HCT116 (cell line): ENCODE data around the gene PNISR. TPM values are rescaled to one million over a fixed set of nuclear protein-coding genes. Genes with fewer than 3 reads are reported as not detected.

Experiments used
- ATAC-seq: fragments of 200-7000 bp; cut with Tn5 transposase; 2 replicates; pipeline ENCODE4 v1.9.1; 2020; ENCODE audit warnings: mild to moderate bottlenecking, moderate library complexity
- BruUV-seq: library from RNA; stranded (reverse); fragments of 400-500 nt; replicated peaks from 2 replicates; lab custom pipeline; 2021; lab: Mats Ljungman, UMichigan
- CTCF ChIA-PET: fragments of 300-600 bp; sonication (Branson Sonifier 250); formaldehyde crosslinking; loops from one replicate; lab custom pipeline; 2021; ENCODE audit warnings: antibody characterized with exemption; lab: Charles Lee
- POLR2A ChIA-PET: fragments of 300-600, 350-600 bp; sonication (Branson Sonifier 250); formaldehyde crosslinking; loops from one replicate; lab custom pipeline; 2021; ENCODE audit warnings: antibody characterized with exemption; lab: Charles Lee
- RAD21 ChIA-PET, 2 experiments: fragments of 300-600 bp; sonication (Branson Sonifier 250); formaldehyde crosslinking; loops; one replicate each; lab custom pipeline; 2023; ENCODE audit warnings: low total read pairs in 2 of 2; ENCODE audit not compliant: uncharacterized antibody in 2 of 2, unreplicated experiment in 2 of 2, low non-redundant PET in 1 of 2; lab: Charles Lee
- DNase-seq: peaks from one replicate; pipeline ENCODE4 v3.0.0-alpha.2; 2010; ENCODE audit warnings: low read depth, low spot score
- H2AFZ ChIP-seq: fragments of 200-600 bp; shearing (Covaris generic), sonication (generic); 2 replicates; pipeline ENCODE4 v1.6.1; 2017; ENCODE audit warnings: low read depth, mixed run types, mixed read lengths, antibody characterized with exemption, low read length; ENCODE audit not compliant: poor library complexity, severe bottlenecking
- H3K27ac ChIP-seq: 2 replicates; pipeline ENCODE4 v1.5.1; 2012; ENCODE audit warnings: low read depth, low read length
- H3K27me3 ChIP-seq: fragments of 200-600 bp; sonication (generic); 2 replicates; pipeline ENCODE4 v1.6.1; 2016; ENCODE audit warnings: mixed run types, low read length, mixed read lengths; ENCODE audit not compliant: insufficient read depth
- H3K36me3 ChIP-seq, 2 experiments: fragments of 200-500 bp in 1 of 2; fragments of 200-600 bp in 1 of 2; sonication (Bioruptor generic) in 1 of 2; sonication (generic) in 1 of 2; 2 replicates each; pipeline versions ENCODE4 v1.5.1 to v1.6.1; 2014 to 2016; ENCODE audit warnings: low read length in 2 of 2, inconsistent platforms in 1 of 2, mixed read lengths in 1 of 2, mixed run types in 1 of 2; ENCODE audit not compliant: insufficient read depth in 2 of 2, control insufficient read depth in 1 of 2
- H3K4me1 ChIP-seq, 2 experiments: fragments of 200-600 bp in 1 of 2; sonication (generic) in 1 of 2; 2 replicates each; pipeline versions ENCODE4 v1.5.1 to v1.6.1; 2012 to 2017; ENCODE audit warnings: low read length in 2 of 2, inconsistent platforms in 1 of 2, mild to moderate bottlenecking in 1 of 2, mixed read lengths in 1 of 2, mixed run types in 1 of 2, moderate library complexity in 1 of 2; ENCODE audit not compliant: insufficient read depth in 2 of 2, control insufficient read depth in 1 of 2
- H3K4me2 ChIP-seq: fragments of 200-600 bp; sonication (generic); 2 replicates; pipeline ENCODE4 v1.6.1; 2017; ENCODE audit warnings: mixed run types, low read length, mixed read lengths
- H3K4me3 ChIP-seq, 2 experiments: fragments of 200-600 bp in 1 of 2; sonication (generic) in 1 of 2; replicated peaks in 1 of 2; 2 replicates each; pipeline ENCODE4 v1.5.1; 2011 to 2016; ENCODE audit warnings: low read length in 2 of 2, control low read depth in 1 of 2, low read depth in 1 of 2, mild to moderate bottlenecking in 1 of 2, mixed read lengths in 1 of 2, mixed run types in 1 of 2
- H3K79me2 ChIP-seq: fragments of 200-600 bp; sonication (generic); 2 replicates; pipeline ENCODE4 v1.6.1; 2017; ENCODE audit warnings: mild to moderate bottlenecking, mixed run types, low read length, moderate library complexity, mixed read lengths; ENCODE audit not compliant: insufficient read depth
- H3K9ac ChIP-seq: fragments of 200-600 bp; sonication (generic); 2 replicates; pipeline ENCODE4 v1.6.1; 2016; ENCODE audit warnings: low read length, mixed read lengths
- H3K9me2 ChIP-seq: fragments of 200-600 bp; sonication (generic), shearing (Covaris generic); 2 replicates; pipeline ENCODE4 v1.6.1; 2017; ENCODE audit warnings: mixed run types, mild to moderate bottlenecking, moderate library complexity; ENCODE audit not compliant: insufficient read depth
- H3K9me3 ChIP-seq, 2 experiments: fragments of 200-500 bp in 1 of 2; fragments of 200-600 bp in 1 of 2; sonication (Bioruptor generic) in 1 of 2; sonication (generic) in 1 of 2; 2 replicates each; pipeline ENCODE4 v1.6.1; 2014 to 2017; ENCODE audit warnings: low read length in 2 of 2, mixed read lengths in 2 of 2, inconsistent platforms in 1 of 2, low read depth in 1 of 2, mild to moderate bottlenecking in 1 of 2, mixed run types in 1 of 2, moderate library complexity in 1 of 2; ENCODE audit not compliant: control insufficient read depth in 1 of 2, insufficient read depth in 1 of 2
- H4K20me1 ChIP-seq: fragments of 200-600 bp; sonication (generic), shearing (Covaris generic); 2 replicates; pipeline ENCODE4 v1.6.1; 2017; ENCODE audit warnings: mixed run types, mild to moderate bottlenecking, moderate library complexity; ENCODE audit not compliant: insufficient read depth
- ATF3 ChIP-seq: IDR thresholded peaks from 2 replicates; pipeline ENCODE4 v1.6.1; 2012
- JUND ChIP-seq: IDR thresholded peaks from 2 replicates; pipeline ENCODE4 v1.6.1; 2012
- SP1 ChIP-seq: IDR thresholded peaks from 2 replicates; pipeline ENCODE4 v1.6.1; 2012; ENCODE audit warnings: low read depth
- YY1 ChIP-seq: IDR thresholded peaks from 2 replicates; pipeline ENCODE4 v1.6.1; 2011; ENCODE audit warnings: low read length, low read depth, moderate library complexity, mild to moderate bottlenecking; ENCODE audit not compliant: insufficient replicate concordance; ENCODE audit errors: extremely low read depth
- intact Hi-C: fragments of 100-400 bp; cut with micrococcal nuclease; formaldehyde crosslinking; loops from 2 replicates; pipeline ENCODE4 v1.10.0; 2022
- total RNA-seq: library from RNA; stranded (reverse); gene quantifications from one replicate; pipeline ENCODE4 v1.2.1, GENCODE V29; 2021; ENCODE audit not compliant: unreplicated experiment

Gene PNISR
- total RNA-seq, 1 experiment from 2014 or later: 97.1 TPM

- POLR2A ChIA-PET: interaction anchor here (0.6 to 1.8 kb wide), 3 partner anchors 9 to 144 kb away, joined by 3 to 5 read pairs (median 3); partner anchors contain the start of gene CCNC
- no TSS peak for BruUV-seq
- no peak for TF ChIP-seq JUND
Measured at GRCh38 chr6:99424022-99424421, 1.1 kb downstream of the PNISR start.

GRCh38 chr6:99422912-99423311 lies 2.2 kb downstream of the PNISR start:
- ChIA-PET CTCF (no interaction called here), RAD21 (no interaction called here), POLR2A (no interaction called here)
- Histone ChIP-seq H3K9ac (no peak overlapping the region), H3K27ac (no peak overlapping the region), H4K20me1 (peaks cover 28% of the 10 kb centered on the region), H3K9me3 (no peaks in the 10 kb centered on the region), H3K4me2 (no peak overlapping the region), H3K4me1 (peaks cover 14 to 26% of the 10 kb centered on the region in 2 experiments; a peak in 3 of 4 replicates), H3K27me3 (no peaks in the 10 kb centered on the region), H3K36me3 (0 out of 4 replicates have a peak, but pooled peaks cover 0 to 8% of the 10 kb centered on the region in 2 experiments), H3K9me2 (no peaks in the 10 kb centered on the region), H3K4me3 (no peak overlapping the region), H3K79me2 (peaks cover 91% of the 10 kb centered on the region), H2AFZ (no peak overlapping the region)
- ATAC-seq (no peak), DNase-seq (no peak)
- intact Hi-C loops: no loop called here
- BruUV-seq: no TSS peak
- TF ChIP-seq YY1 (no peak), ATF3 (no peak), SP1 (no peak)

More at GRCh38 chr6:99424022-99424421, 1.1 kb downstream of the PNISR start:
- ChIA-PET CTCF (interaction anchor here (2.4 to 2.6 kb wide), 2 partner anchors 89 to 93 kb away, joined by 14 to 15 read pairs; no protein-coding TSS in a partner anchor), RAD21 (interaction anchor here in 1 of 2 experiments (1.5 kb wide), 1 partner anchor 89 kb away, joined by 3 read pairs; no protein-coding TSS in a partner anchor)
- Histone ChIP-seq H3K79me2 (peaks cover 86% of the 10 kb centered on the region), H3K4me3 (peak overlapping the region; percentile 95 to 99), H4K20me1 (peaks cover 25% of the 10 kb centered on the region), H2AFZ (no peak overlapping the region), H3K9ac (peak overlapping the region; percentile 99), H3K36me3 (0 out of 4 replicates have a peak, but pooled peaks cover 0 to 8% of the 10 kb centered on the region in 2 experiments), H3K27ac (no peak overlapping the region; the same call in 1 of the 2 replicates), H3K4me1 (peaks cover 14 to 26% of the 10 kb centered on the region in 2 experiments; a peak in 3 of 4 replicates), H3K4me2 (peak overlapping the region; percentile 84), H3K27me3 (no peaks in the 10 kb centered on the region), H3K9me3 (no peaks in the 10 kb centered on the region), H3K9me2 (no peaks in the 10 kb centered on the region)
- no peak for ATAC-seq
- no peak for DNase-seq
- intact Hi-C loops: no loop called here
